Sigmoid colon (tissue), 7 donors: ENCODE results near the gene HK2. TPM values are rescaled to one million over a fixed set of nuclear protein-coding genes. Genes with fewer than 3 reads are reported as not detected.

ENCODE experiments used
- DNase-seq: peaks from one replicate; pipeline ENCODE4 v3.0.0-alpha.2; 2019
- H3K27ac ChIP-seq, 4 donors: fragments of 200-600 bp; sonication (generic); one replicate each; pipeline ENCODE4 v1.5.1; 2016 to 2019; ENCODE audit warnings: mild to moderate bottlenecking in 1 of 4
- H3K27me3 ChIP-seq, 3 donors: fragments of 200-600 bp; sonication (generic); one replicate each; pipeline ENCODE4 v1.5.1; 2019; ENCODE audit warnings: mild to moderate bottlenecking in 1 of 3
- H3K36me3 ChIP-seq, 4 donors: fragments of 200-600 bp; sonication (generic); one replicate each; pipeline ENCODE4 v1.5.1; 2016 to 2019
- H3K4me1 ChIP-seq, 4 donors: fragments of 200-600 bp; sonication (generic); one replicate each; pipeline ENCODE4 v1.5.1; 2017 to 2019
- H3K4me3 ChIP-seq, 4 donors: fragments of 200-600 bp; sonication (generic); one replicate each; pipeline ENCODE4 v1.5.1; 2017 to 2019; ENCODE audit warnings: mild to moderate bottlenecking in 2 of 4, moderate library complexity in 1 of 4
- H3K9me3 ChIP-seq, 4 donors: fragments of 200-600 bp in 3 of 4; sonication (generic) in 3 of 4; one replicate each; pipeline versions ENCODE4 v1.5.1 to v1.6.1; 2013 to 2019
- CTCF ChIP-seq, 4 experiments: fragments of 450-650 bp in 3 of 4; fragments of 200-600 bp in 1 of 4; IDR thresholded peaks; one replicate each; pipeline ENCODE4 v1.5.1; 2016 to 2019; ENCODE audit warnings: antibody characterized with exemption in 4 of 4, mild to moderate bottlenecking in 3 of 4, moderate library complexity in 2 of 4
- EP300 ChIP-seq, 4 donors: sonication (generic); formaldehyde crosslinking; IDR thresholded peaks; one replicate each; pipeline ENCODE4 v1.6.1; 2017; ENCODE audit warnings: antibody characterized with exemption in 4 of 4
- POLR2A ChIP-seq, 2 donors: fragments of 450-650 bp; IDR thresholded peaks; one replicate each; pipeline ENCODE4 v1.6.1; 2016; ENCODE audit warnings: antibody characterized with exemption in 2 of 2, mild to moderate bottlenecking in 2 of 2, moderate library complexity in 2 of 2
- POLR2AphosphoS5 ChIP-seq, 4 donors: sonication (generic); formaldehyde crosslinking; IDR thresholded peaks; one replicate each; pipeline ENCODE4 v1.6.1; 2017; ENCODE audit warnings: antibody characterized with exemption in 4 of 4
- WGBS, 2 donors: extraction: QIAGEN DNeasy Blood & Tissue Kit; methylation state at CpG; one replicate each; pipeline ENCODE4 v1.1.7; 2013; 5-methylcytosine and 5-hydroxymethylcytosine counted together
- intact Hi-C: fragments of 100-400 bp; cut with DNase I; formaldehyde crosslinking; loops from one replicate; pipeline ENCODE4 v1.15.1; 2023
- polyA plus RNA-seq, 3 donors: library from polyadenylated mRNA; stranded (reverse); fragments of 200-250 nt; gene quantifications; one replicate each; pipeline ENCODE4 v1.2.3, GENCODE V29; 2013
- total RNA-seq, 4 donors: library from RNA; depleted of rRNA; stranded (reverse); fragments of >200 nt; gene quantifications; one replicate each; pipeline ENCODE4 v1.1.0, GENCODE V29; 2016
- donor health status: healthy with polysubstance abuse.
- donor health status: Bipolar disorder and iron deficiency.
- donor health status: healthy.

Gene HK2
- total and polyA plus RNA-seq, 7 donors: 1.3 to 118 (median 1.9) TPM

GRCh38 chr2:74881176-74881575, 47.2 kb downstream of the HK2 start:
- TF ChIP-seq CTCF (IDR thresholded peaks at IDR 0.05): no peak
- TF ChIP-seq POLR2AphosphoS5 (IDR thresholded peaks at IDR 0.05): no peak
- TF ChIP-seq EP300 (IDR thresholded peaks at IDR 0.05): no peak
- TF ChIP-seq POLR2A (IDR thresholded peaks at IDR 0.05): no peak
- peaks cover 0 to under 1% (median under 1%) of the 10 kb centered on the region in 4 donors for H3K4me1 ChIP-seq
- peaks cover 0 to 6% (median 0%) of the 10 kb centered on the region in 4 donors for H3K36me3 ChIP-seq
- WGBS, 2 donors: 86 to 89% methylated on average over 5 of the region's 5 CpGs
- H3K27me3 ChIP-seq: no peaks in the 10 kb centered on the region
- intact Hi-C loops: no loop called here
- DNase-seq: no peak
- H3K9me3 ChIP-seq: no peaks in the 10 kb centered on the region
- H3K27ac ChIP-seq: no peak overlapping the region
- no peak overlapping the region for H3K4me3 ChIP-seq

- TF ChIP-seq POLR2AphosphoS5 (IDR thresholded peaks at IDR 0.05) (no peak), CTCF (IDR thresholded peaks at IDR 0.05) (no peak), POLR2A (IDR thresholded peaks at IDR 0.05) (no peak), EP300 (IDR thresholded peaks at IDR 0.05) (no peak)
- Histone ChIP-seq H3K4me3 (no peak overlapping the region), H3K36me3 (peaks cover 0 to 6% (median 0%) of the 10 kb centered on the region in 4 donors), H3K4me1 (no peaks in the 10 kb centered on the region), H3K27me3 (no peaks in the 10 kb centered on the region), H3K9me3 (no peaks in the 10 kb centered on the region), H3K27ac (no peak overlapping the region)
- WGBS, 2 donors: 85 to 94% methylated on average over 19 of the region's 19 CpGs
- intact Hi-C loops: no loop called here
- no peak for DNase-seq
Measured at GRCh38 chr2:74881626-74882298, 47.8 kb downstream of the HK2 start.

- WGBS, 2 donors: 81 to 88% methylated on average over 4 of the region's 4 CpGs
- H3K36me3 ChIP-seq: peaks cover 0 to 6% (median 0%) of the 10 kb centered on the region in 4 donors
Measured at GRCh38 chr2:74882299-74882687, 48.4 kb downstream of the HK2 start.

GRCh38 chr2:74883011-74883410, 49.1 kb downstream of the HK2 start:
- H3K4me1 ChIP-seq: no peaks in the 10 kb centered on the region
- TF ChIP-seq POLR2AphosphoS5 (IDR thresholded peaks at IDR 0.05) (no peak), POLR2A (IDR thresholded peaks at IDR 0.05) (no peak), EP300 (IDR thresholded peaks at IDR 0.05) (no peak), CTCF (IDR thresholded peaks at IDR 0.05) (no peak)
- peaks cover 0 to 6% (median 0%) of the 10 kb centered on the region in 4 donors for H3K36me3 ChIP-seq
- 92 to 94% methylated on average over 6 of the region's 6 CpGs for WGBS, 2 donors
- DNase-seq: no peak
- no peaks in the 10 kb centered on the region for H3K9me3 ChIP-seq
- intact Hi-C loops: no loop called here
- no peak overlapping the region for H3K4me3 ChIP-seq
- H3K27me3 ChIP-seq: no peaks in the 10 kb centered on the region
- H3K27ac ChIP-seq: no peak overlapping the region

More at GRCh38 chr2:74882299-74882687, 48.4 kb downstream of the HK2 start:
- Histone ChIP-seq H3K4me3 (no peak overlapping the region), H3K9me3 (no peaks in the 10 kb centered on the region), H3K27ac (no peak overlapping the region), H3K4me1 (no peaks in the 10 kb centered on the region), H3K27me3 (no peaks in the 10 kb centered on the region)
- no peak for DNase-seq
- TF ChIP-seq CTCF (IDR thresholded peaks at IDR 0.05): no peak
- TF ChIP-seq POLR2AphosphoS5 (IDR thresholded peaks at IDR 0.05): no peak
- TF ChIP-seq POLR2A (IDR thresholded peaks at IDR 0.05): no peak
- no peak for TF ChIP-seq EP300 (IDR thresholded peaks at IDR 0.05)
- intact Hi-C loops: no loop called here
